Osteoblast (primary cell): Measurements from ENCODE around the gene EMP1. TPM values are rescaled to one million over a fixed set of nuclear protein-coding genes. Genes with fewer than 3 reads are reported as not detected.

Source experiments
- DNase-seq: peaks from one replicate; pipeline ENCODE4 v3.0.0; 2011; ENCODE audit warnings: low spot score, mixed read lengths; ENCODE audit not compliant: insufficient read length; ENCODE audit errors: missing footprints
- H2AFZ ChIP-seq: 2 replicates; pipeline ENCODE4 v1.6.0; 2011; ENCODE audit warnings: mild to moderate bottlenecking, low read length
- H3K27ac ChIP-seq: 2 replicates; pipeline ENCODE4 v1.5.1; 2011; ENCODE audit warnings: mild to moderate bottlenecking, low read depth, low read length, moderate library complexity
- H3K27me3 ChIP-seq: 2 replicates; pipeline ENCODE4 v1.6.0; 2012; ENCODE audit warnings: mild to moderate bottlenecking, control low read depth, inconsistent platforms, low read length, moderate library complexity; ENCODE audit not compliant: insufficient read depth
- H3K36me3 ChIP-seq: 2 replicates; pipeline ENCODE4 v1.5.1; 2011; ENCODE audit warnings: mild to moderate bottlenecking, low read length, control low read depth, moderate library complexity; ENCODE audit not compliant: insufficient read depth
- H3K4me1 ChIP-seq: 2 replicates; pipeline ENCODE4 v1.5.1; 2011; ENCODE audit warnings: mild to moderate bottlenecking, low read length, control low read depth, moderate library complexity; ENCODE audit not compliant: insufficient read depth
- H3K4me2 ChIP-seq: 2 replicates; pipeline ENCODE4 v1.6.0; 2011; ENCODE audit warnings: mild to moderate bottlenecking, low read length; ENCODE audit not compliant: insufficient read depth
- H3K4me3 ChIP-seq: fragments of 200-600 bp; sonication (generic); 3 replicates; pipeline ENCODE4 v1.5.1; 2012; ENCODE audit warnings: mild to moderate bottlenecking, low read length, inconsistent platforms; ENCODE audit not compliant: insufficient read depth
- H3K79me2 ChIP-seq: 2 replicates; pipeline ENCODE4 v1.6.0; 2012; ENCODE audit warnings: mild to moderate bottlenecking, low read length, control low read depth, inconsistent platforms; ENCODE audit not compliant: insufficient read depth
- H3K9me3 ChIP-seq: 2 replicates; pipeline ENCODE4 v1.5.1; 2011; ENCODE audit warnings: low read depth, low read length, control low read depth
- H4K20me1 ChIP-seq: 2 replicates; pipeline ENCODE4 v1.6.0; 2012; ENCODE audit warnings: mild to moderate bottlenecking, low read length, control low read depth; ENCODE audit not compliant: insufficient read depth
- CTCF ChIP-seq: IDR thresholded peaks from 2 replicates; pipeline ENCODE4 v1.5.1; 2011; ENCODE audit warnings: mild to moderate bottlenecking, low read depth, low read length, moderate library complexity; ENCODE audit errors: extremely low read depth
- total RNA-seq: library from RNA; depleted of rRNA; stranded (reverse); fragments of >200 nt; gene quantifications from 2 replicates; pipeline ENCODE4 v1.2.3, GENCODE V29; 2012

EMP1 gene
- total RNA-seq, 1 donor, result 106 TPM

- no peak for TF ChIP-seq CTCF
- H3K4me1 ChIP-seq, result peaks cover 27% of the 10 kb centered on the region
- no peak overlapping the region for H3K4me2 ChIP-seq
- H3K9me3 ChIP-seq, result no peaks in the 10 kb centered on the region
- H4K20me1 ChIP-seq, result no peaks in the 10 kb centered on the region
- no peaks in the 10 kb centered on the region for H3K79me2 ChIP-seq
- H2AFZ ChIP-seq, result no peak overlapping the region
- H3K27me3 ChIP-seq, result no peaks in the 10 kb centered on the region
- H3K36me3 ChIP-seq, result no peaks in the 10 kb centered on the region
- DNase-seq, result no peak
- H3K27ac ChIP-seq, result peak overlapping the region; percentile 8
- no peak overlapping the region for H3K4me3 ChIP-seq
Observed at GRCh38 chr12:13154831-13155230, 41.7 kb upstream of the EMP1 start.

GRCh38 chr12:13156277-13156676, 40.2 kb upstream of the EMP1 start:
- Histone ChIP-seq H3K4me3 (no peak overlapping the region), H4K20me1 (no peaks in the 10 kb centered on the region), H3K27ac (no peak overlapping the region), H3K4me2 (peak overlapping the region; percentile 41), H3K36me3 (no peaks in the 10 kb centered on the region), H2AFZ (no peak overlapping the region), H3K27me3 (no peaks in the 10 kb centered on the region), H3K9me3 (no peaks in the 10 kb centered on the region), H3K79me2 (no peaks in the 10 kb centered on the region), H3K4me1 (peaks cover 27% of the 10 kb centered on the region)
- DNase-seq, result no peak
- no peak for TF ChIP-seq CTCF

- no peak for DNase-seq
- Histone ChIP-seq H3K4me2 (no peak overlapping the region), H3K4me1 (peaks cover 16% of the 10 kb centered on the region), H3K27me3 (no peaks in the 10 kb centered on the region), H4K20me1 (no peaks in the 10 kb centered on the region), H3K9me3 (no peaks in the 10 kb centered on the region), H3K36me3 (no peaks in the 10 kb centered on the region), H3K79me2 (no peaks in the 10 kb centered on the region), H2AFZ (no peak overlapping the region), H3K27ac (no peak overlapping the region), H3K4me3 (no peak overlapping the region)
- TF ChIP-seq CTCF, result peak; percentile 50
Observed at GRCh38 chr12:13161172-13161571, 35.4 kb upstream of the EMP1 start.

GRCh38 chr12:13162904-13163303, 33.6 kb upstream of the EMP1 start:
- H3K27ac ChIP-seq, result no peak overlapping the region
- TF ChIP-seq CTCF, result no peak

More at GRCh38 chr12:13162904-13163303, 33.6 kb upstream of the EMP1 start:
- Histone ChIP-seq H3K4me1 (peaks cover 9% of the 10 kb centered on the region), H2AFZ (no peak overlapping the region), H3K79me2 (no peaks in the 10 kb centered on the region), H3K9me3 (no peaks in the 10 kb centered on the region), H3K4me2 (no peak overlapping the region), H4K20me1 (no peaks in the 10 kb centered on the region), H3K36me3 (no peaks in the 10 kb centered on the region), H3K4me3 (no peak overlapping the region), H3K27me3 (no peaks in the 10 kb centered on the region)
- no peak for DNase-seq
